GM18505 (cell line): ENCODE data around the gene AGBL2.
"Not testable (repeated sequence)": the region's sequence is repeated elsewhere in the genome, so short reads cannot be mapped to it uniquely, and the experiment has no call there.

Experiments used
- ATAC-seq: cut with Tn5 transposase; IDR thresholded peaks from one replicate; pipeline ENCODE4 v1.9.1; 2021; ENCODE audit not compliant: unreplicated experiment
- POLR2A ChIP-seq: IDR thresholded peaks from 4 replicates; pipeline ENCODE4 v1.6.1; 2011; ENCODE audit warnings: borderline replicate concordance; ENCODE audit not compliant: insufficient read depth, insufficient read length; ENCODE audit errors: extremely low read depth

The AGBL2 gene

DNA sequence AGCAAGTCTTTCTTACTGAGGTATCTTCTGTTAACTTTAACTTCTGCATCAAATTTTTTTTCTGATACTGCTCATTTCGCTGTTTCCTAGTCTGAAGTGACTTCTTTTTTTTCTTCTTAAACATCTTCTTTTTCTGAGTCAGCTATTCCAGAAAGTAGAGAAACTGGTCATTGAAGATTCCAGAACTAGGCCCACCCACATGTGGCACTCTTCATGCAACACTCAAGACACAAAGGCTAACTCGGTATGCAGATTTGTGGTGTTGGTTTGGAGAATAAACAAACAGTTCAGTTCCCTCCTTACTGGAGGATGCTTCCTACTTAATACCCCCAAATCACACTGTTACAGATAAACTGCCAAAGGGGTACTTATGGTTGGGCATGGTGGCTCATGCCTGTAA, 47.6 kb downstream of the AGBL2 start:
- no peak for ATAC-seq
- TF ChIP-seq POLR2A, result no peak

DNA sequence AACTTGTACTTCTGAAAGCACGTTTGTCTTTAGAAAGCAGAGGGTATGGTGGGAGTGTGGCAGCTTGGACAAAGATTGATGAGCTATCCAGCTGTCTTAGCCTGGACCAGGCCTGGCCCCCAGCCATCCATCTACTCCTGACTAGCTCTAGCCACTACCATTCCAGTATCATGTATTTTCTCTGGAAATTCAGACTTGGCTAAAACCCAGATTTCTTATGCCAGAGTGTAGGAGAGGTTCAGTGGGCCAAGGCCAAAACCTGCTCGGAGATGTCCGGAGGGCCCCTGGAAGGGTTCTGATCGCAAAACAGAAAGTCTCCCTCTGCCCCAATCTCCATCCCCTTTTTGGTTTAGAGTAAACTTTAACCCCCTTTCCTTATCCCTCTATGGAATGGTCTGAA, 48.0 kb downstream of the AGBL2 start:
- ATAC-seq, result no peak
- TF ChIP-seq POLR2A, result no peak

GRCh38 chr11:47664936-47665335, 50.2 kb downstream of the AGBL2 start:
- not testable (repeated sequence) for ATAC-seq

DNA sequence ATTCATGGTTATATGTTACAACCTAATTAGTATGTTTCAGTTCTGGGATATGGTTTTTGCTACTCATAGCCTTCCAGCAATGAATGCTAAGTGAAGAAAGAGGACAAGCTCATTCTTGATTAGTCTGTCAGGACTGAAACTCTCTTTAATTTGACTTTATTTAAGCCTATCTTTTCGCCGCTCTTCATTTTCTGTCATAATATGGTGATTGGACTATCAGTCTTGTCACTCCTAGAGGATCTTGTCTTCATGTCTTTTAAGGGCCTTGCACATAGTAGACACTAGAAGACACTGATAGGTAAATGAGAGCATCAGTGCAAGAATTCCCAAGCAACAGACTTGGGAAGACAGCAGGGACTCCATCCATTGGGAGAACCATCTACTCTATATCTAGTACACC, 53.9 kb downstream of the AGBL2 start:
- ATAC-seq, result no peak

DNA sequence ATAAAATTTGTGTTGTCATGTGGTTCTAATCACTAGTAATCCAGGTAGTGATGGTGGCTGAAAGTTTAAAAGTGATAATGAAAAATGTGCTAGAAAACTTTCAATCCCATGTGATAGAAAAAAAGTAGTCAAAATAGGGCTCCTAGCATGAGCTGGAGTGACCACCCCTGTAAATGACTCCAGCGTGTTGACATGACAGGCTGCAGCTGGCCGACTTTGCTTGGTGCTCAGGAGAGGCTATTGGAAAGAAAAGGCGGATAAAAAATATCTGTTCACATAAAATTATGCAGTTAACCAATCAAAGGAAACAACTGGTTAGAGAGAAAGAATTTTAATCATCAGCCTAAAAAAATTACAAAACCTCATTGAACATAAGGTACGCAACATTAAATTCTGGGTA, 55.9 kb downstream of the AGBL2 start:
- no peak for ATAC-seq
- no peak for TF ChIP-seq POLR2A

More for the DNA sequence above, 53.9 kb downstream of the AGBL2 start:
- no peak for TF ChIP-seq POLR2A

GRCh38 chr11:47656260-47656885, 58.8 kb downstream of the AGBL2 start:
- no peak for TF ChIP-seq POLR2A
- ATAC-seq, result no peak

- TF ChIP-seq POLR2A, result no peak
- ATAC-seq, result no peak
These were observed 63.2 kb downstream of the AGBL2 start for GRCh38 chr11:47651818-47652469.

- ATAC-seq, result no peak
- TF ChIP-seq POLR2A, result no peak
These were observed 65.9 kb downstream of the AGBL2 start for GRCh38 chr11:47649276-47649675.

GRCh38 chr11:47646019-47646418, 69.2 kb downstream of the AGBL2 start:
- no peak for ATAC-seq
- no peak for TF ChIP-seq POLR2A

GRCh38 chr11:47645500-47645899, 69.7 kb downstream of the AGBL2 start:
- no peak for TF ChIP-seq POLR2A

GRCh38 chr11:47642099-47642855, 72.9 kb downstream of the AGBL2 start, which contains the start of gene MTCH2:
Gene MTCH2, minus strand, starts transcription at chr11:47642559. Its CDS starts 94 bp downstream, at chr11:47642465.
- peak; percentile 94 for TF ChIP-seq POLR2A
- ATAC-seq, result peak; percentile 91

More at GRCh38 chr11:47645500-47645899, 69.7 kb downstream of the AGBL2 start:
- no peak for ATAC-seq

GRCh38 chr11:47641600-47642098, 73.5 kb downstream of the AGBL2 start:
- ATAC-seq, result no peak
- TF ChIP-seq POLR2A, result no peak

DNA sequence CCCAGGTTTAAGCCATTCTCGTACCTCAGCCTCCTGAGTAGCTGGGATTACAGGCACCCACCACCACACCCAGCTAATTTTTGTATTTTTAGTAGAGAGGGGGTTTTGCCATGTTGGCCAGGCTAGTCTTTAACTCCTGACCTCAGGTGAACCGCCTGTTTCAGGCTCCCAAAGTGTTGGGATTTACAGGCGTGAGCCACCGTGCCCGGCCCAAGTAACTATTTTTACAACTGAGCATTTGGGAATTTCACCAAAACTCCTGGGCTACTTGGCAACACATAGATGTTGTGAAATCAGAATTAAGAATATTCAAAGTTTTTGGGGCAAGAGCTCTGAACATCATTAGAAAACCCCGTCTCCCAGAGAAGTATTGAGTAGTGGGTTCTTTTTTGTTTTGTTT, 74.7 kb downstream of the AGBL2 start:
- not testable (repeated sequence) for ATAC-seq

DNA sequence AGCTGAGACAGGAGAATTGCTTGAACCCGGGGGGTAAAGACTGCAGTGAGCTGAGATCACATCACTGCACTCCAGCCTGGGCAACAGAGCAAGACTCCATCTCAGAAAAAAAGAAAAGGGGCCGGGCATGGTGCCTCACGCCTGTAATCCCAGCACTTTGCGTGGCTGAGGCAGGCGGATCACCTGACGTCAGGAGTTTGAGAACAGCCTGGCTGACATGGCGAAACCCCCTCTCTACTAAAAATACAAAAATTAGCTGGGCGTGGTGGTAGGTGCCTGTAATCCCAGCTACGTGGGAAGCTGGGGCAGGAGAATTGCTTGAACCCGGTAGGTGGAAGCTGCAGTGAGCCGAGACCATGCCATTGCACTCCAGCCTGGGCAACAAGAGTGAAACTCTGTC, 78.8 kb downstream of the AGBL2 start:
- ATAC-seq, result not testable (repeated sequence)

- ATAC-seq, result no peak
- TF ChIP-seq POLR2A, result no peak
These were observed 83.7 kb downstream of the AGBL2 start for GRCh38 chr11:47631473-47631872.

DNA sequence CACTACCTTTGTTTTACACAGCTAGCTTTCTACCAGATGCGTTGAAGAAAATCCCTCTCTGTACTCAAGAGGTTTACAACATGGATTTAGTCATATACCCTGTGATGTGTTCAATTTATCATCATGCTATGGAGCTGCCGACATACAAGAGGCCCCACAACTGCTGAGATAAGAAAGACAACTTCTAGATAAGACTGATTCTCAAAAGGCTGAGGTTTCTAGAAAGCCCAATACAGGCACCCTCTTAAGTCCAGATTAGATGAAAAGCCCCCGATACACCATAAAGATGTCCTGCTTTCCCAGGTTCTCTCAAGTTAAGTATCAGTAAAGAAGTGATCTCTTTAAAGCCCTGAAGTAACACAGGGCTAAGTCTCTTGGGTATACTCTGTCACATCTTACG, 87.1 kb downstream of the AGBL2 start:
- ATAC-seq, result no peak
- TF ChIP-seq POLR2A, result no peak
